ENCODE results near the gene CYP46A1.

DNA sequence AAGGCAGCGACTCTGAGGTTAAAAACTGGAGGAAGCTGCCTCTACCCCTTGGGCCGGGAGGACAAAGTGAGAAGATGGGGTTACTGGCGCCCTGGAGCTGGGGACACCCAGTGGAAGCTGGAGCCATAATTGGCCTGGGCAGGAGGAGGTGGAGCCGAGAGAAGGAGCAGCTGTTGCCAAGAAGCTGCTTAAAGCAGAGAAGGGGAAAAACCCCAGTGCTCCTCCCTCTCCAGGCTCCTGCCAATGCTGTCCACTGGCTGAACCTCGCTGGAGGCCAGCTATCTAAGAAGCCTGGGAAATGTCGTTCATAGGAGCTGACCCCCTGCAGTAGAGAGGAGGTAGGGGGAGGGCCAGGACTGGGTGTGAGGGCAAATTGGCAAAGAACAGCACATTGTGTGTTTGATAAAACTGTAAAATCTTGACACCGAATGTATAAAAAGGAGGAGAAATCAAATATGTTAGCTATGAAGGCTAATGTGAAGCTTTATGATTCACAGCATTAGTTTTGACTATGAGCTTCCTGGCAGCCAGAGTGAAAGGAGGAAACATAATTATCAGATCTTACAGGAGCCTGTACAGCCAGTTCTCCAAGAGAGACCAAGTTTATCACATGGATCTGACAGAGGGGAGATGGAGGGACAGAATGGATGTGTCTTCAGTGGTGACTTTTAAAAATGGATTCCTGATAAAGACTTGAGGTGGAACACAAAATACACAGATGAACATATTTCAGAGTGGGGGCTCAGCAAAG is 29.7 kb upstream of the CYP46A1 start:
- TF ChIP-seq, protein P1, sequence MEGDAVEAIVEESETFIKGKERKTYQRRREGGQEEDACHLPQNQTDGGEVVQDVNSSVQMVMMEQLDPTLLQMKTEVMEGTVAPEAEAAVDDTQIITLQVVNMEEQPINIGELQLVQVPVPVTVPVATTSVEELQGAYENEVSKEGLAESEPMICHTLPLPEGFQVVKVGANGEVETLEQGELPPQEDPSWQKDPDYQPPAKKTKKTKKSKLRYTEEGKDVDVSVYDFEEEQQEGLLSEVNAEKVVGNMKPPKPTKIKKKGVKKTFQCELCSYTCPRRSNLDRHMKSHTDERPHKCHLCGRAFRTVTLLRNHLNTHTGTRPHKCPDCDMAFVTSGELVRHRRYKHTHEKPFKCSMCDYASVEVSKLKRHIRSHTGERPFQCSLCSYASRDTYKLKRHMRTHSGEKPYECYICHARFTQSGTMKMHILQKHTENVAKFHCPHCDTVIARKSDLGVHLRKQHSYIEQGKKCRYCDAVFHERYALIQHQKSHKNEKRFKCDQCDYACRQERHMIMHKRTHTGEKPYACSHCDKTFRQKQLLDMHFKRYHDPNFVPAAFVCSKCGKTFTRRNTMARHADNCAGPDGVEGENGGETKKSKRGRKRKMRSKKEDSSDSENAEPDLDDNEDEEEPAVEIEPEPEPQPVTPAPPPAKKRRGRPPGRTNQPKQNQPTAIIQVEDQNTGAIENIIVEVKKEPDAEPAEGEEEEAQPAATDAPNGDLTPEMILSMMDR (conservative IDR thresholded peaks at IDR 0.05 in 1 of 2, IDR thresholded peaks at IDR 0.05 in 1 of 2; ENCODE audit: extremely low read depth in 1 of 2, insufficient read depth in 1 of 2, low read depth in 1 of 2, low read length in 2 of 2), result peak in 1 of 2 donors; percentile 5
- no peak for TF ChIP-seq EZH2 (IDR thresholded peaks at IDR 0.05; ENCODE audit: borderline replicate concordance, low read length)

Measured in mammary epithelial cell (primary cell).